H9 (cell line): Measurements from ENCODE around the gene GPC3. TPM values are rescaled to one million over a fixed set of nuclear protein-coding genes. Genes with fewer than 3 reads are reported as not detected.
A peak's percentile ranks its signal among the peaks of the same experiment; 100 is the strongest.

Source experiments
- DNase-seq: peaks from one replicate; pipeline ENCODE4 v3.0.0-alpha.2; 2017
- H2AFZ ChIP-seq: one replicate; pipeline ENCODE4 v1.6.1; 2013; ENCODE audit warnings: mild to moderate bottlenecking, low read length, control low read depth, moderate library complexity
- H2AK5ac ChIP-seq: 2 replicates; pipeline ENCODE4 v1.6.1; 2013; ENCODE audit warnings: low read length, control low read depth, mixed read lengths; ENCODE audit not compliant: insufficient read length
- H2BK120ac ChIP-seq: one replicate; pipeline ENCODE4 v1.6.1; 2013; ENCODE audit warnings: low read depth, mild to moderate bottlenecking, low read length, control low read depth, inconsistent platforms; ENCODE audit not compliant: poor library complexity, severe bottlenecking
- H2BK12ac ChIP-seq: 2 replicates; pipeline ENCODE4 v1.6.1; 2013; ENCODE audit warnings: low read length, control low read depth, mixed read lengths, low read depth; ENCODE audit not compliant: insufficient read length
- H2BK15ac ChIP-seq: 2 replicates; pipeline ENCODE4 v1.6.1; 2013; ENCODE audit warnings: low read depth, low read length, control low read depth
- H2BK20ac ChIP-seq: one replicate; pipeline ENCODE4 v1.6.1; 2013; ENCODE audit warnings: low read depth, mild to moderate bottlenecking, low read length, control low read depth, inconsistent platforms; ENCODE audit not compliant: poor library complexity, severe bottlenecking
- H2BK5ac ChIP-seq: 2 replicates; pipeline ENCODE4 v1.6.1; 2013; ENCODE audit warnings: low read length, control low read depth, mixed read lengths; ENCODE audit not compliant: insufficient read length
- H3K14ac ChIP-seq: 2 replicates; pipeline ENCODE4 v1.6.1; 2013; ENCODE audit warnings: low read length, control low read depth; ENCODE audit not compliant: insufficient read depth
- H3K18ac ChIP-seq: 2 replicates; pipeline ENCODE4 v1.6.1; 2013; ENCODE audit warnings: low read depth, mild to moderate bottlenecking, mixed read lengths, low read length, control low read depth; ENCODE audit not compliant: insufficient read length
- H3K23ac ChIP-seq: 2 replicates; pipeline ENCODE4 v1.6.1; 2013; ENCODE audit warnings: low read length, control low read depth, mixed read lengths, low read depth; ENCODE audit not compliant: insufficient read length
- H3K23me2 ChIP-seq: 2 replicates; pipeline ENCODE4 v1.6.1; 2013; ENCODE audit warnings: low read depth, mild to moderate bottlenecking, mixed read lengths, low read length, control low read depth; ENCODE audit not compliant: insufficient read length, poor library complexity, severe bottlenecking
- H3K27ac ChIP-seq: 2 replicates; pipeline ENCODE4 v1.5.1; 2013; ENCODE audit warnings: low read length, control low read depth, mixed read lengths, low read depth; ENCODE audit not compliant: insufficient read length
- H3K27me3 ChIP-seq: 2 replicates; pipeline ENCODE4 v1.6.1; 2013; ENCODE audit warnings: low read length, control low read depth, inconsistent platforms; ENCODE audit not compliant: insufficient read depth
- H3K4ac ChIP-seq: 2 replicates; pipeline ENCODE4 v1.6.1; 2013; ENCODE audit warnings: low read depth, mild to moderate bottlenecking, control low read depth, inconsistent platforms, low read length, moderate library complexity
- H3K4me1 ChIP-seq: 2 replicates; pipeline ENCODE4 v1.6.1; 2013; ENCODE audit warnings: low read length, control low read depth, inconsistent platforms; ENCODE audit not compliant: insufficient read depth
- H3K4me2 ChIP-seq: 2 replicates; pipeline ENCODE4 v1.6.1; 2013; ENCODE audit warnings: low read length, control low read depth, mixed read lengths; ENCODE audit not compliant: insufficient read length, insufficient read depth
- H3K56ac ChIP-seq: 2 replicates; pipeline ENCODE4 v1.6.1; 2013; ENCODE audit warnings: low read depth, mild to moderate bottlenecking, mixed read lengths, low read length, control low read depth; ENCODE audit not compliant: insufficient read length
- H3K79me1 ChIP-seq: 2 replicates; pipeline ENCODE4 v1.6.1; 2013; ENCODE audit warnings: low read depth, mild to moderate bottlenecking, moderate library complexity, low read length, control low read depth, inconsistent platforms; ENCODE audit not compliant: insufficient read depth, poor library complexity, severe bottlenecking
- H3K79me2 ChIP-seq: 2 replicates; pipeline ENCODE4 v1.6.1; 2013; ENCODE audit warnings: low read length, control low read depth, inconsistent platforms; ENCODE audit not compliant: insufficient read depth
- H3K9ac ChIP-seq: 2 replicates; pipeline ENCODE4 v1.6.1; 2013; ENCODE audit warnings: low read length, control low read depth, mixed read lengths; ENCODE audit not compliant: insufficient read length; ENCODE audit errors: extremely low read depth
- H3K9me3 ChIP-seq: one replicate; pipeline ENCODE4 v1.6.1; 2013; ENCODE audit warnings: low read depth, low read length, inconsistent platforms; ENCODE audit not compliant: control insufficient read depth
- H3T11ph ChIP-seq: one replicate; pipeline ENCODE4 v1.6.1; 2013; ENCODE audit warnings: mild to moderate bottlenecking, low read length, control low read depth, inconsistent platforms
- H4K20me1 ChIP-seq: one replicate; pipeline ENCODE4 v1.6.1; 2013; ENCODE audit not compliant: control insufficient read depth, insufficient read length, insufficient read depth
- H4K5ac ChIP-seq: 2 replicates; pipeline ENCODE4 v1.6.1; 2013; ENCODE audit warnings: low read depth, mild to moderate bottlenecking, mixed read lengths, low read length, control low read depth; ENCODE audit not compliant: insufficient read length
- H4K8ac ChIP-seq: replicated peaks from 2 replicates; pipeline ENCODE4 v1.6.1; 2013; ENCODE audit warnings: low read length, control low read depth, mixed read lengths, low read depth; ENCODE audit not compliant: insufficient read length
- H4K91ac ChIP-seq: 2 replicates; pipeline ENCODE4 v1.6.1; 2013; ENCODE audit warnings: low read depth, mild to moderate bottlenecking, moderate library complexity, mixed read lengths, low read length, control low read depth; ENCODE audit not compliant: insufficient read length
- H3K27ac Mint-ChIP-seq, 3 experiments: 2 replicates in 2 of 3; 3 replicates in 1 of 3; pipeline ENCODE4 v1.8.0; 2020 to 2021; ENCODE audit warnings: mixed read lengths in 3 of 3, mild to moderate bottlenecking in 1 of 3, moderate library complexity in 1 of 3
- H3K27me3 Mint-ChIP-seq: 2 replicates; pipeline ENCODE4 v1.8.0; 2021; ENCODE audit warnings: low read depth, mild to moderate bottlenecking, moderate library complexity, mixed read lengths
- H3K36me3 Mint-ChIP-seq, 3 experiments: 2 replicates in 2 of 3; 3 replicates in 1 of 3; pipeline ENCODE4 v1.8.0; 2020 to 2021; ENCODE audit warnings: low read depth in 3 of 3, mixed read lengths in 3 of 3; ENCODE audit not compliant: insufficient read depth in 1 of 3
- H3K4me1 Mint-ChIP-seq, 2 experiments: 2 replicates each; pipeline ENCODE4 v1.8.0; 2020; ENCODE audit warnings: mixed read lengths in 2 of 2
- H3K4me3 Mint-ChIP-seq, 2 experiments: 2 replicates in 1 of 2; 3 replicates in 1 of 2; pipeline ENCODE4 v1.8.0; 2020 to 2021; ENCODE audit warnings: mild to moderate bottlenecking in 2 of 2, mixed read lengths in 2 of 2, moderate library complexity in 1 of 2
- H3K9me3 Mint-ChIP-seq, 2 experiments: 2 replicates in 1 of 2; 3 replicates in 1 of 2; pipeline ENCODE4 v1.8.0; 2020; ENCODE audit warnings: mild to moderate bottlenecking in 2 of 2, mixed read lengths in 2 of 2, moderate library complexity in 1 of 2
- WGBS: extraction: QIAGEN DNeasy Blood & Tissue Kit; methylation state at CpG from one replicate; pipeline ENCODE4 v1.1.7; 2013; ENCODE audit warnings: missing lambda C conversion rate, low lambda C conversion rate, mixed read lengths; ENCODE audit not compliant: insufficient read length; ENCODE audit errors: extremely low coverage; 5-methylcytosine and 5-hydroxymethylcytosine counted together
- total RNA-seq: library from RNA; stranded (reverse); gene quantifications from 2 replicates; pipeline ENCODE4 v1.2.1, GENCODE V29; 2021
- TF ChIP-seq, protein P1 (sequence below): fragments of 200-600 bp; sonication (generic); conservative IDR thresholded peaks from 3 replicates; pipeline ENCODE4 v1.8.0; 2021; ENCODE audit warnings: antibody characterized with exemption, mild to moderate bottlenecking

Gene GPC3
- total RNA-seq, 1 experiment from 2014 or later = 108 TPM

DNA sequence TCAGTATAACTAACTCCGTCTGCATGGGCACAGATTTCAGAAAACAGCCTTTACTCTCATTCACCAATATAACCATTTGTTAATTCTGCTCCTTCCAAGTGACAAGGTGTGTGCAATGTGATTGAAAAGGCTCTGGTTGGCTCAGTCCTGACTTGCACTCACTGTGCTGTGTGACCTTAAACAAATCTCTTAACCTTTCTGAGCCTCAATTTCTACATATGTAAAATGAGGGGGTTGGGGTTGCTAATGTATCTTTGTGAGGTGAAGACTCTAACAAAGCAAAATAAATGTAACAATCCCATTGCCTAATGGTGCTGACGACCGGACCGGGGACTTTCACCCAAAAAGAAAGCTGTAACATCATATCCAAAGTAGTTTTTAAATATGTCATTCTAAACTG is 457.6 kb downstream of the GPC3 start:
- Histone ChIP-seq H3K14ac (no peak overlapping the region), H3K18ac (no peak overlapping the region), H3K56ac (no peak overlapping the region), H3K9me3 (no peaks in the 10 kb centered on the region), H3K23me2 (no peaks in the 10 kb centered on the region), H3K4me1 (peaks cover 12% of the 10 kb centered on the region; the same call in 1 of the 2 replicates), H4K91ac (no peak overlapping the region), H4K8ac (no peak overlapping the region), H2BK120ac (no peak overlapping the region), H3K27me3 (no peaks in the 10 kb centered on the region), H2BK20ac (no peak overlapping the region), H4K5ac (no peak overlapping the region), H3T11ph (no peak overlapping the region), H3K79me1 (no peaks in the 10 kb centered on the region), H3K23ac (no peak overlapping the region), H4K20me1 (no peaks in the 10 kb centered on the region), H3K27ac (peak overlapping the region; percentile 5), H2BK12ac (no peak overlapping the region), H2BK5ac (no peak overlapping the region), H2AFZ (no peak overlapping the region), H2AK5ac (no peak overlapping the region), H3K9ac (no peak overlapping the region), H3K4me2 (no peak overlapping the region), H3K79me2 (no peaks in the 10 kb centered on the region), H3K4ac (no peak overlapping the region), H2BK15ac (no peak overlapping the region)
- no CpG with 5 or more reads among the region's 4 CpGs for WGBS
- no peak for DNase-seq
- Mint-ChIP-seq H3K4me3 (no peak overlapping the region), H3K9me3 (no peaks in the 10 kb centered on the region), H3K36me3 (no peaks in the 10 kb centered on the region; a peak in 2 of 7 replicates), H3K27ac (peak overlapping the region; percentile 9 to 58 (median 51); a peak in 6 of 7 replicates), H3K4me1 (peaks cover 31 to 34% of the 10 kb centered on the region in 2 experiments), H3K27me3 (peaks cover 1% of the 10 kb centered on the region; the same call in 1 of the 2 replicates)
- TF ChIP-seq, protein P1, sequence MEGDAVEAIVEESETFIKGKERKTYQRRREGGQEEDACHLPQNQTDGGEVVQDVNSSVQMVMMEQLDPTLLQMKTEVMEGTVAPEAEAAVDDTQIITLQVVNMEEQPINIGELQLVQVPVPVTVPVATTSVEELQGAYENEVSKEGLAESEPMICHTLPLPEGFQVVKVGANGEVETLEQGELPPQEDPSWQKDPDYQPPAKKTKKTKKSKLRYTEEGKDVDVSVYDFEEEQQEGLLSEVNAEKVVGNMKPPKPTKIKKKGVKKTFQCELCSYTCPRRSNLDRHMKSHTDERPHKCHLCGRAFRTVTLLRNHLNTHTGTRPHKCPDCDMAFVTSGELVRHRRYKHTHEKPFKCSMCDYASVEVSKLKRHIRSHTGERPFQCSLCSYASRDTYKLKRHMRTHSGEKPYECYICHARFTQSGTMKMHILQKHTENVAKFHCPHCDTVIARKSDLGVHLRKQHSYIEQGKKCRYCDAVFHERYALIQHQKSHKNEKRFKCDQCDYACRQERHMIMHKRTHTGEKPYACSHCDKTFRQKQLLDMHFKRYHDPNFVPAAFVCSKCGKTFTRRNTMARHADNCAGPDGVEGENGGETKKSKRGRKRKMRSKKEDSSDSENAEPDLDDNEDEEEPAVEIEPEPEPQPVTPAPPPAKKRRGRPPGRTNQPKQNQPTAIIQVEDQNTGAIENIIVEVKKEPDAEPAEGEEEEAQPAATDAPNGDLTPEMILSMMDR = no peak
